HCT116 (cell line): ENCODE results near the gene SEMA5B. TPM values are rescaled to one million over a fixed set of nuclear protein-coding genes. Genes with fewer than 3 reads are reported as not detected.

Experiments used
- ATAC-seq: fragments of 200-7000 bp; cut with Tn5 transposase; 2 replicates; pipeline ENCODE4 v1.9.1; 2020; ENCODE audit warnings: mild to moderate bottlenecking, moderate library complexity
- BruUV-seq: library from RNA; stranded (reverse); fragments of 400-500 nt; replicated peaks from 2 replicates; lab custom pipeline; 2021; lab: Mats Ljungman, UMichigan
- CTCF ChIA-PET: fragments of 300-600 bp; sonication (Branson Sonifier 250); formaldehyde crosslinking; loops from one replicate; lab custom pipeline; 2021; ENCODE audit warnings: antibody characterized with exemption; lab: Charles Lee
- POLR2A ChIA-PET: fragments of 300-600, 350-600 bp; sonication (Branson Sonifier 250); formaldehyde crosslinking; loops from one replicate; lab custom pipeline; 2021; ENCODE audit warnings: antibody characterized with exemption; lab: Charles Lee
- RAD21 ChIA-PET, 2 experiments: fragments of 300-600 bp; sonication (Branson Sonifier 250); formaldehyde crosslinking; loops; one replicate each; lab custom pipeline; 2023; ENCODE audit warnings: low total read pairs in 2 of 2; ENCODE audit not compliant: uncharacterized antibody in 2 of 2, unreplicated experiment in 2 of 2, low non-redundant PET in 1 of 2; lab: Charles Lee
- DNase-seq: peaks from one replicate; pipeline ENCODE4 v3.0.0-alpha.2; 2010; ENCODE audit warnings: low read depth, low spot score
- H2AFZ ChIP-seq: fragments of 200-600 bp; shearing (Covaris generic), sonication (generic); 2 replicates; pipeline ENCODE4 v1.6.1; 2017; ENCODE audit warnings: low read depth, mixed run types, mixed read lengths, antibody characterized with exemption, low read length; ENCODE audit not compliant: poor library complexity, severe bottlenecking
- H3K27ac ChIP-seq: 2 replicates; pipeline ENCODE4 v1.5.1; 2012; ENCODE audit warnings: low read depth, low read length
- H3K27me3 ChIP-seq: fragments of 200-600 bp; sonication (generic); 2 replicates; pipeline ENCODE4 v1.6.1; 2016; ENCODE audit warnings: mixed run types, low read length, mixed read lengths; ENCODE audit not compliant: insufficient read depth
- H3K36me3 ChIP-seq, 2 experiments: fragments of 200-500 bp in 1 of 2; fragments of 200-600 bp in 1 of 2; sonication (Bioruptor generic) in 1 of 2; sonication (generic) in 1 of 2; 2 replicates each; pipeline versions ENCODE4 v1.5.1 to v1.6.1; 2014 to 2016; ENCODE audit warnings: low read length in 2 of 2, inconsistent platforms in 1 of 2, mixed read lengths in 1 of 2, mixed run types in 1 of 2; ENCODE audit not compliant: insufficient read depth in 2 of 2, control insufficient read depth in 1 of 2
- H3K4me1 ChIP-seq, 2 experiments: fragments of 200-600 bp in 1 of 2; sonication (generic) in 1 of 2; 2 replicates each; pipeline versions ENCODE4 v1.5.1 to v1.6.1; 2012 to 2017; ENCODE audit warnings: low read length in 2 of 2, inconsistent platforms in 1 of 2, mild to moderate bottlenecking in 1 of 2, mixed read lengths in 1 of 2, mixed run types in 1 of 2, moderate library complexity in 1 of 2; ENCODE audit not compliant: insufficient read depth in 2 of 2, control insufficient read depth in 1 of 2
- H3K4me2 ChIP-seq: fragments of 200-600 bp; sonication (generic); 2 replicates; pipeline ENCODE4 v1.6.1; 2017; ENCODE audit warnings: mixed run types, low read length, mixed read lengths
- H3K4me3 ChIP-seq, 2 experiments: fragments of 200-600 bp in 1 of 2; sonication (generic) in 1 of 2; replicated peaks in 1 of 2; 2 replicates each; pipeline ENCODE4 v1.5.1; 2011 to 2016; ENCODE audit warnings: low read length in 2 of 2, control low read depth in 1 of 2, low read depth in 1 of 2, mild to moderate bottlenecking in 1 of 2, mixed read lengths in 1 of 2, mixed run types in 1 of 2
- H3K79me2 ChIP-seq: fragments of 200-600 bp; sonication (generic); 2 replicates; pipeline ENCODE4 v1.6.1; 2017; ENCODE audit warnings: mild to moderate bottlenecking, mixed run types, low read length, moderate library complexity, mixed read lengths; ENCODE audit not compliant: insufficient read depth
- H3K9ac ChIP-seq: fragments of 200-600 bp; sonication (generic); 2 replicates; pipeline ENCODE4 v1.6.1; 2016; ENCODE audit warnings: low read length, mixed read lengths
- H3K9me2 ChIP-seq: fragments of 200-600 bp; sonication (generic), shearing (Covaris generic); 2 replicates; pipeline ENCODE4 v1.6.1; 2017; ENCODE audit warnings: mixed run types, mild to moderate bottlenecking, moderate library complexity; ENCODE audit not compliant: insufficient read depth
- H3K9me3 ChIP-seq, 2 experiments: fragments of 200-500 bp in 1 of 2; fragments of 200-600 bp in 1 of 2; sonication (Bioruptor generic) in 1 of 2; sonication (generic) in 1 of 2; 2 replicates each; pipeline ENCODE4 v1.6.1; 2014 to 2017; ENCODE audit warnings: low read length in 2 of 2, mixed read lengths in 2 of 2, inconsistent platforms in 1 of 2, low read depth in 1 of 2, mild to moderate bottlenecking in 1 of 2, mixed run types in 1 of 2, moderate library complexity in 1 of 2; ENCODE audit not compliant: control insufficient read depth in 1 of 2, insufficient read depth in 1 of 2
- H4K20me1 ChIP-seq: fragments of 200-600 bp; sonication (generic), shearing (Covaris generic); 2 replicates; pipeline ENCODE4 v1.6.1; 2017; ENCODE audit warnings: mixed run types, mild to moderate bottlenecking, moderate library complexity; ENCODE audit not compliant: insufficient read depth
- EZH2phosphoT487 ChIP-seq: fragments of 200-600 bp; IDR thresholded peaks from 2 replicates; pipeline ENCODE4 v1.6.1; 2018; ENCODE audit warnings: antibody characterized with exemption, borderline replicate concordance
- MAX ChIP-seq: IDR thresholded peaks from 2 replicates; pipeline ENCODE4 v1.6.1; 2012
- POLR2AphosphoS5 ChIP-seq: IDR thresholded peaks from 2 replicates; pipeline ENCODE4 v1.6.1; 2011; ENCODE audit warnings: mild to moderate bottlenecking, low read depth, low read length, moderate library complexity
- REST ChIP-seq: IDR thresholded peaks from 2 replicates; pipeline ENCODE4 v1.6.1; 2012; ENCODE audit warnings: low read depth
- SIN3A ChIP-seq: IDR thresholded peaks from 2 replicates; pipeline ENCODE4 v1.6.1; 2012; ENCODE audit warnings: low read depth
- TCF7L2 ChIP-seq: IDR thresholded peaks from 2 replicates; pipeline ENCODE4 v1.7.0; 2011; ENCODE audit warnings: borderline replicate concordance, inconsistent platforms; ENCODE audit not compliant: insufficient read depth, insufficient read length; ENCODE audit errors: extremely low read depth
- ZFX ChIP-seq: fragments of 450-650 bp; IDR thresholded peaks from 2 replicates; pipeline ENCODE4 v1.6.1; 2017
- intact Hi-C: fragments of 100-400 bp; cut with micrococcal nuclease; formaldehyde crosslinking; loops from 2 replicates; pipeline ENCODE4 v1.10.0; 2022
- total RNA-seq: library from RNA; stranded (reverse); gene quantifications from one replicate; pipeline ENCODE4 v1.2.1, GENCODE V29; 2021; ENCODE audit not compliant: unreplicated experiment

Gene SEMA5B
- total RNA-seq, 1 experiment from 2014 or later: 0.15 TPM

GRCh38 chr3:122987736-122988319 lies 39.7 kb downstream of the SEMA5B start:
- CTCF ChIA-PET: no interaction called here
- no peaks in the 10 kb centered on the region for H3K79me2 ChIP-seq
- H3K4me2 ChIP-seq: no peak overlapping the region
- POLR2A ChIA-PET: interaction anchor here (0.6 kb wide), 1 partner anchor 374 kb away, joined by 3 read pairs; no protein-coding TSS in a partner anchor
- no peaks in the 10 kb centered on the region for H3K36me3 ChIP-seq
- no peaks in the 10 kb centered on the region for H4K20me1 ChIP-seq
- H3K27ac ChIP-seq: no peak overlapping the region
- TF ChIP-seq REST (no peak), ZFX (no peak)
- intact Hi-C loops: no loop called here
- no peaks in the 10 kb centered on the region for H3K9me2 ChIP-seq
- no peaks in the 10 kb centered on the region for H3K9me3 ChIP-seq
- H3K27me3 ChIP-seq: peaks cover 62% of the 10 kb centered on the region; the same call in 1 of the 2 replicates
- H2AFZ ChIP-seq: no peak overlapping the region
- H3K4me3 ChIP-seq: no peak overlapping the region
- no TSS peak for BruUV-seq
- no peak for ATAC-seq
- RAD21 ChIA-PET: no interaction called here
- H3K4me1 ChIP-seq: no peaks in the 10 kb centered on the region
- no peak for DNase-seq
- no peak overlapping the region for H3K9ac ChIP-seq

GRCh38 chr3:122987231-122987630 lies 40.3 kb downstream of the SEMA5B start:
- ATAC-seq: no peak
- BruUV-seq: no TSS peak

More at GRCh38 chr3:122987231-122987630, 40.3 kb downstream of the SEMA5B start:
- POLR2A ChIA-PET: no interaction called here
- RAD21 ChIA-PET: no interaction called here
- Histone ChIP-seq H3K4me1 (no peaks in the 10 kb centered on the region), H3K27me3 (peaks cover 56% of the 10 kb centered on the region; the same call in 1 of the 2 replicates), H3K4me2 (no peak overlapping the region), H3K9me2 (no peaks in the 10 kb centered on the region), H2AFZ (no peak overlapping the region), H3K9me3 (no peaks in the 10 kb centered on the region), H3K4me3 (no peak overlapping the region), H3K79me2 (no peaks in the 10 kb centered on the region), H3K27ac (no peak overlapping the region), H3K36me3 (no peaks in the 10 kb centered on the region), H3K9ac (no peak overlapping the region), H4K20me1 (no peaks in the 10 kb centered on the region)
- TF ChIP-seq POLR2AphosphoS5 (no peak), REST (no peak), MAX (no peak), TCF7L2 (no peak), SIN3A (no peak), EZH2phosphoT487 (no peak)
- CTCF ChIA-PET: no interaction called here
- intact Hi-C loops: no loop called here
- no peak for DNase-seq
